ENCODE data around the gene MYLK. TPM values are rescaled to one million over a fixed set of nuclear protein-coding genes. Genes with fewer than 3 reads are reported as not detected.

The MYLK gene
- total and polyA plus RNA-seq, 2 of the 4 experiments (the other 2 are of a cell fraction) = 299 to 484 TPM

GRCh38 chr3:123920383-123920782 is 36.3 kb upstream of the MYLK start:
- Histone ChIP-seq H3K27me3 (ENCODE audit: control insufficient read depth, insufficient read depth, low read length) (no peaks in the 10 kb centered on the region), H3K14ac (replicated peaks; ENCODE audit: low read depth, low read length) (no peak overlapping the region), H3K4me1 (ENCODE audit: control insufficient read depth, insufficient read depth, low read length) (no peaks in the 10 kb centered on the region), H2BK120ac (ENCODE audit: low read depth, low read length) (no peak overlapping the region), H3K56ac (ENCODE audit: extremely low read depth, insufficient read depth, low read length) (no peak overlapping the region), H3K4me3 (ENCODE audit: insufficient read depth, low read depth, low read length) (no peak overlapping the region), H2BK20ac (ENCODE audit: low read depth, low read length) (no peak overlapping the region), H2AK9ac (replicated peaks; ENCODE audit: low read depth, low read length, poor library complexity) (no peak overlapping the region), H4K20me1 (ENCODE audit: insufficient read depth, low read length) (no peaks in the 10 kb centered on the region), H2BK15ac (ENCODE audit: low read depth, low read length) (no peak overlapping the region), H4K8ac (ENCODE audit: low read depth in 2 of 2, low read length in 2 of 2) (no peak overlapping the region), H4K5ac (ENCODE audit: low read depth, low read length) (no peak overlapping the region), H3K36me3 (ENCODE audit: control insufficient read depth, insufficient read depth, low read length) (peaks cover 19% of the 10 kb centered on the region), H3K9ac (ENCODE audit: low read depth, low read length) (no peak overlapping the region), H3K9me3 (ENCODE audit: control insufficient read depth, insufficient read depth, low read length) (peaks cover 14% of the 10 kb centered on the region; the same call in 1 of the 2 replicates), H3K4ac (ENCODE audit: low read depth, low read length) (no peak overlapping the region), H3K79me1 (ENCODE audit: low read depth in 1 of 2, low read length in 2 of 2) (peaks cover 18% of the 10 kb centered on the region in 2 experiments), H3K4me2 (ENCODE audit: low read depth, low read length) (no peak overlapping the region), H3K23ac (ENCODE audit: low read depth, low read length) (no peak overlapping the region), H3K18ac (ENCODE audit: low read depth, low read length) (no peak overlapping the region), H3K27ac (ENCODE audit: insufficient read depth, low read length) (no peak overlapping the region), H4K91ac (ENCODE audit: insufficient read depth, low read depth, low read length) (no peak overlapping the region), H2BK5ac (ENCODE audit: low read depth, low read length, poor library complexity, severe bottlenecking) (no peak overlapping the region), H2AK5ac (ENCODE audit: low read depth, low read length) (no peak overlapping the region), H3K9me1 (ENCODE audit: insufficient read depth, low read length) (peaks cover 10% of the 10 kb centered on the region; the same call in 1 of the 2 replicates), H2AFZ (replicated peaks; ENCODE audit: low read length, poor library complexity) (no peak overlapping the region)
- in situ Hi-C loops (cut with MboI; ENCODE audit: low sequenced_read_pairs) (no loop called here), dilution Hi-C loops (cut with HindIII; ENCODE audit: low sequenced_read_pairs, unreplicated experiment) (no loop called here), intact Hi-C loops (cut with micrococcal nuclease) (no loop called here)
- TF ChIP-seq FOS (IDR thresholded peaks at IDR 0.05; ENCODE audit: low read depth, low read length) = no peak
- no peak for TF ChIP-seq BHLHE40 (IDR thresholded peaks at IDR 0.05; ENCODE audit: low read depth, low read length)
- TF ChIP-seq RFX5 (IDR thresholded peaks at IDR 0.05; ENCODE audit: low read depth, low read length) = no peak
- no peak for TF ChIP-seq CHD1 (IDR thresholded peaks at IDR 0.05; ENCODE audit: low read depth, low read length)
- no peak for TF ChIP-seq ELK1 (IDR thresholded peaks at IDR 0.05; ENCODE audit: borderline replicate concordance, low read depth, low read length)
- TF ChIP-seq MAFK (IDR thresholded peaks at IDR 0.05; ENCODE audit: low read depth, low read length) = no peak
- TF ChIP-seq SMC3 (IDR thresholded peaks at IDR 0.05; ENCODE audit: low read depth, low read length) = no peak
- TF ChIP-seq RCOR1 (IDR thresholded peaks at IDR 0.05; ENCODE audit: insufficient replicate concordance, low read length) = no peak
- TF ChIP-seq RAD21 (IDR thresholded peaks at IDR 0.05; ENCODE audit: low read length) = no peak
- POLR2A ChIA-PET (ENCODE audit: unreplicated experiment) = no interaction called here
- DNase-seq (no peak), ATAC-seq (ENCODE audit: low read depth) (no peak)
- no TSS peak for BruUV-seq (replicated peaks)
- CTCF ChIA-PET = no interaction called here
- WGBS, 2 experiments (ENCODE audit: extremely low coverage in 2 of 2, insufficient read length in 1 of 2) = no CpG with 5 or more reads among the region's 1 CpG

Measured in IMR-90 (cell line).